Activated T-cell treated with anti-CD3 and anti-CD28 coated beads, Interleukin-2, amount 50 U/mL, for 24 hours (primary cell): ENCODE measurements around the gene GNG4.
"Not testable (repeated sequence)": the region's sequence is repeated elsewhere in the genome, so short reads cannot be mapped to it uniquely, and the experiment has no call there.

ENCODE experiments used
- DNase-seq: peaks from one replicate; pipeline ENCODE4 v3.0.0-alpha.2; 2020
- H3K27ac Mint-ChIP-seq: 2 replicates; pipeline ENCODE4 v1.8.0; 2020; ENCODE audit warnings: mild to moderate bottlenecking, mixed read lengths
- H3K27me3 Mint-ChIP-seq: 2 replicates; pipeline ENCODE4 v1.8.0; 2020; ENCODE audit warnings: mixed read lengths
- H3K36me3 Mint-ChIP-seq: 2 replicates; pipeline ENCODE4 v1.8.0; 2020; ENCODE audit warnings: low read depth, mixed read lengths
- H3K4me1 Mint-ChIP-seq: 2 replicates; pipeline ENCODE4 v1.8.0; 2020; ENCODE audit warnings: low read depth, mixed read lengths
- H3K4me3 Mint-ChIP-seq: 2 replicates; pipeline ENCODE4 v1.8.0; 2020; ENCODE audit warnings: mild to moderate bottlenecking, moderate library complexity, mixed read lengths
- H3K9me3 Mint-ChIP-seq: 2 replicates; pipeline ENCODE4 v1.8.0; 2020; ENCODE audit warnings: mixed read lengths

The GNG4 gene

GRCh38 chr1:235588916-235589515 is 60.6 kb downstream of the GNG4 start:
- Mint-ChIP-seq H3K27me3 (peaks cover 43% of the 10 kb centered on the region), H3K4me1 (peaks cover 6% of the 10 kb centered on the region), H3K27ac (no peak overlapping the region), H3K36me3 (no peaks in the 10 kb centered on the region), H3K4me3 (no peak overlapping the region), H3K9me3 (peaks cover 12% of the 10 kb centered on the region)
- no peak for DNase-seq

GRCh38 chr1:235588156-235588555 is 61.4 kb downstream of the GNG4 start:
- Mint-ChIP-seq H3K27me3 (peaks cover 43% of the 10 kb centered on the region), H3K4me3 (no peak overlapping the region), H3K27ac (no peak overlapping the region), H3K36me3 (no peaks in the 10 kb centered on the region), H3K9me3 (peaks cover 12% of the 10 kb centered on the region), H3K4me1 (no peaks in the 10 kb centered on the region)
- DNase-seq, result no peak

- H3K9me3 Mint-ChIP-seq, result peaks cover 12% of the 10 kb centered on the region
- no peaks in the 10 kb centered on the region for H3K4me1 Mint-ChIP-seq
- H3K27ac Mint-ChIP-seq, result no peak overlapping the region
- no peak for DNase-seq
- H3K27me3 Mint-ChIP-seq, result peaks cover 37% of the 10 kb centered on the region
- H3K4me3 Mint-ChIP-seq, result no peak overlapping the region
- no peaks in the 10 kb centered on the region for H3K36me3 Mint-ChIP-seq
Measured at GRCh38 chr1:235586992-235587391, 62.6 kb downstream of the GNG4 start.

- Mint-ChIP-seq H3K4me1 (no peaks in the 10 kb centered on the region), H3K4me3 (no peak overlapping the region), H3K27me3 (peaks cover 32% of the 10 kb centered on the region), H3K9me3 (peaks cover 12% of the 10 kb centered on the region), H3K27ac (no peak overlapping the region), H3K36me3 (no peaks in the 10 kb centered on the region)
- DNase-seq, result no peak
Measured at GRCh38 chr1:235586413-235586812, 63.2 kb downstream of the GNG4 start.

GRCh38 chr1:235584973-235585372 is 64.6 kb downstream of the GNG4 start:
- H3K4me3 Mint-ChIP-seq, result no peak overlapping the region
- H3K4me1 Mint-ChIP-seq, result no peaks in the 10 kb centered on the region
- H3K9me3 Mint-ChIP-seq, result peaks cover 11% of the 10 kb centered on the region
- H3K27me3 Mint-ChIP-seq, result peaks cover 25% of the 10 kb centered on the region
- DNase-seq, result no peak
- no peak overlapping the region for H3K27ac Mint-ChIP-seq
- no peaks in the 10 kb centered on the region for H3K36me3 Mint-ChIP-seq

GRCh38 chr1:235583511-235584001 is 66.0 kb downstream of the GNG4 start:
- no peak overlapping the region for H3K27ac Mint-ChIP-seq
- H3K9me3 Mint-ChIP-seq, result peaks cover 2% of the 10 kb centered on the region
- peaks cover 23% of the 10 kb centered on the region for H3K27me3 Mint-ChIP-seq
- H3K4me1 Mint-ChIP-seq, result no peaks in the 10 kb centered on the region
- H3K36me3 Mint-ChIP-seq, result no peaks in the 10 kb centered on the region
- no peak for DNase-seq
- H3K4me3 Mint-ChIP-seq, result no peak overlapping the region

GRCh38 chr1:235582130-235582529 is 67.5 kb downstream of the GNG4 start:
- Mint-ChIP-seq H3K27ac (no peak overlapping the region), H3K9me3 (no peaks in the 10 kb centered on the region), H3K4me1 (no peaks in the 10 kb centered on the region), H3K36me3 (no peaks in the 10 kb centered on the region), H3K4me3 (no peak overlapping the region), H3K27me3 (peaks cover 23% of the 10 kb centered on the region)
- no peak for DNase-seq

- H3K4me3 Mint-ChIP-seq, result no peak overlapping the region
- H3K9me3 Mint-ChIP-seq, result no peaks in the 10 kb centered on the region
- no peaks in the 10 kb centered on the region for H3K36me3 Mint-ChIP-seq
- H3K27me3 Mint-ChIP-seq, result peaks cover 14% of the 10 kb centered on the region
- DNase-seq, result no peak
- H3K4me1 Mint-ChIP-seq, result no peaks in the 10 kb centered on the region
- H3K27ac Mint-ChIP-seq, result no peak overlapping the region
Measured at GRCh38 chr1:235579891-235580290, 69.7 kb downstream of the GNG4 start.

- Mint-ChIP-seq H3K9me3 (no peaks in the 10 kb centered on the region), H3K4me3 (no peak overlapping the region), H3K36me3 (no peaks in the 10 kb centered on the region), H3K27ac (no peak overlapping the region), H3K27me3 (no peaks in the 10 kb centered on the region), H3K4me1 (no peaks in the 10 kb centered on the region)
- no peak for DNase-seq
Measured at GRCh38 chr1:235575597-235575996, 74.0 kb downstream of the GNG4 start.

GRCh38 chr1:235573880-235574279 is 75.7 kb downstream of the GNG4 start:
- Mint-ChIP-seq H3K27ac (no peak overlapping the region), H3K36me3 (no peaks in the 10 kb centered on the region), H3K27me3 (no peaks in the 10 kb centered on the region), H3K4me3 (no peak overlapping the region), H3K4me1 (no peaks in the 10 kb centered on the region), H3K9me3 (no peaks in the 10 kb centered on the region)
- no peak for DNase-seq

- not testable (repeated sequence) for H3K36me3 Mint-ChIP-seq, H3K4me3 Mint-ChIP-seq, H3K27ac Mint-ChIP-seq, H3K27me3 Mint-ChIP-seq, H3K9me3 Mint-ChIP-seq, H3K4me1 Mint-ChIP-seq, DNase-seq
Measured at GRCh38 chr1:235572971-235573370, 76.6 kb downstream of the GNG4 start.

- DNase-seq, result no peak
- H3K27me3 Mint-ChIP-seq, result no peaks in the 10 kb centered on the region
- peaks cover 13% of the 10 kb centered on the region for H3K4me1 Mint-ChIP-seq
- H3K27ac Mint-ChIP-seq, result no peak overlapping the region
- H3K9me3 Mint-ChIP-seq, result no peaks in the 10 kb centered on the region
- no peaks in the 10 kb centered on the region for H3K36me3 Mint-ChIP-seq
- H3K4me3 Mint-ChIP-seq, result no peak overlapping the region
Measured at GRCh38 chr1:235571482-235571881, 78.1 kb downstream of the GNG4 start.

- H3K27me3 Mint-ChIP-seq, result peaks cover 4% of the 10 kb centered on the region
- no peaks in the 10 kb centered on the region for H3K36me3 Mint-ChIP-seq
- no peak overlapping the region for H3K27ac Mint-ChIP-seq
- DNase-seq, result no peak
- no peaks in the 10 kb centered on the region for H3K9me3 Mint-ChIP-seq
- H3K4me1 Mint-ChIP-seq, result peaks cover 13% of the 10 kb centered on the region
- no peak overlapping the region for H3K4me3 Mint-ChIP-seq
Measured at GRCh38 chr1:235567812-235568503, 81.6 kb downstream of the GNG4 start.

GRCh38 chr1:235566084-235566483 is 83.5 kb downstream of the GNG4 start:
- no peak overlapping the region for H3K27ac Mint-ChIP-seq

GRCh38 chr1:235563513-235564061 is 86.0 kb downstream of the GNG4 start:
- Mint-ChIP-seq H3K4me3 (no peak overlapping the region), H3K27me3 (peaks cover 4% of the 10 kb centered on the region), H3K27ac (no peak overlapping the region), H3K36me3 (no peaks in the 10 kb centered on the region), H3K4me1 (peaks cover 13% of the 10 kb centered on the region), H3K9me3 (no peaks in the 10 kb centered on the region)
- DNase-seq, result no peak

More at GRCh38 chr1:235566084-235566483, 83.5 kb downstream of the GNG4 start:
- Mint-ChIP-seq H3K4me1 (peaks cover 13% of the 10 kb centered on the region), H3K4me3 (no peak overlapping the region), H3K36me3 (no peaks in the 10 kb centered on the region), H3K9me3 (no peaks in the 10 kb centered on the region), H3K27me3 (peaks cover 4% of the 10 kb centered on the region)
- no peak for DNase-seq
